CD14-positive monocyte (primary cell): ENCODE measurements around the gene OR10H3. TPM values are rescaled to one million over a fixed set of nuclear protein-coding genes. Genes with fewer than 3 reads are reported as not detected.

Experiments
- DNase-seq, 3 donors: peaks; one replicate each; pipeline ENCODE4 v3.0.0-alpha.2; 2011 to 2022
- H2AFZ ChIP-seq: 2 replicates; pipeline ENCODE4 v1.6.0; 2012; ENCODE audit warnings: mild to moderate bottlenecking, low read depth, low read length, inconsistent platforms; ENCODE audit not compliant: insufficient read depth, poor library complexity, severe bottlenecking
- H3K27ac ChIP-seq, 2 donors: 1 replicate in 1 of 2; 2 replicates in 1 of 2; pipeline ENCODE4 v1.5.1; 2012 to 2013; ENCODE audit warnings: low read length in 2 of 2, control low read depth in 1 of 2, inconsistent platforms in 1 of 2, low read depth in 1 of 2, mild to moderate bottlenecking in 1 of 2
- H3K27me3 ChIP-seq, 2 donors: one replicate each; pipeline versions ENCODE4 v1.6.0 to v1.6.1; 2011 to 2013; ENCODE audit warnings: low read length in 2 of 2; ENCODE audit not compliant: control insufficient read depth in 2 of 2, insufficient read depth in 2 of 2
- H3K36me3 ChIP-seq, 2 donors: replicated peaks in 1 of 2; 1 replicate in 1 of 2; 2 replicates in 1 of 2; pipeline versions ENCODE4 v1.5.1 to v1.6.1; 2012 to 2013; ENCODE audit warnings: low read length in 2 of 2, control low read depth in 1 of 2, inconsistent platforms in 1 of 2, mild to moderate bottlenecking in 1 of 2; ENCODE audit not compliant: insufficient read depth in 2 of 2, control insufficient read depth in 1 of 2
- H3K4me1 ChIP-seq, 2 donors: 1 replicate in 1 of 2; 2 replicates in 1 of 2; pipeline versions ENCODE4 v1.5.1 to v1.6.1; 2012 to 2013; ENCODE audit warnings: low read length in 2 of 2, control low read depth in 1 of 2, inconsistent platforms in 1 of 2, mild to moderate bottlenecking in 1 of 2, moderate library complexity in 1 of 2; ENCODE audit not compliant: insufficient read depth in 2 of 2, control insufficient read depth in 1 of 2
- H3K4me2 ChIP-seq: replicated peaks from 2 replicates; pipeline ENCODE3; 2012; ENCODE audit warnings: low read length, moderate library complexity, mild to moderate bottlenecking; ENCODE audit not compliant: poor library complexity, severe bottlenecking; ENCODE audit errors: extremely low read depth
- H3K4me3 ChIP-seq, 3 experiments: fragments of 200-600 bp in 1 of 3; sonication (generic) in 1 of 3; replicated peaks in 1 of 3; 1 replicate in 2 of 3; 2 replicates in 1 of 3; pipeline ENCODE4 v1.5.1; 2011 to 2013; ENCODE audit warnings: low read length in 3 of 3, mild to moderate bottlenecking in 3 of 3, control low read depth in 2 of 3, low read depth in 2 of 3, inconsistent platforms in 1 of 3, moderate library complexity in 1 of 3
- H3K79me2 ChIP-seq: 2 replicates; pipeline ENCODE4 v1.6.0; 2012; ENCODE audit warnings: mild to moderate bottlenecking, control low read depth, inconsistent platforms, low read length, moderate library complexity; ENCODE audit not compliant: insufficient read depth
- H3K9ac ChIP-seq: 2 replicates; pipeline ENCODE4 v1.6.0; 2017; ENCODE audit warnings: low read length, mild to moderate bottlenecking; ENCODE audit not compliant: insufficient read depth, poor library complexity, severe bottlenecking
- H3K9me3 ChIP-seq, 2 donors: replicated peaks in 1 of 2; 1 replicate in 1 of 2; 2 replicates in 1 of 2; pipeline versions ENCODE4 v1.5.1 to v1.6.1; 2012 to 2013; ENCODE audit warnings: low read length in 2 of 2, control low read depth in 1 of 2; ENCODE audit not compliant: control insufficient read depth in 1 of 2, insufficient read depth in 1 of 2
- H4K20me1 ChIP-seq: 2 replicates; pipeline ENCODE4 v1.6.0; 2012; ENCODE audit warnings: mild to moderate bottlenecking, low read length, control low read depth, moderate library complexity; ENCODE audit not compliant: insufficient read depth
- H3K27ac Mint-ChIP-seq, 7 donors: one replicate each; pipeline ENCODE4 v1.8.0; 2020; ENCODE audit warnings: mild to moderate bottlenecking in 7 of 7, mixed read lengths in 7 of 7, moderate library complexity in 6 of 7, inconsistent platforms in 2 of 7
- H3K27me3 Mint-ChIP-seq, 3 donors: one replicate each; pipeline ENCODE4 v1.8.0; 2021 to 2022; ENCODE audit warnings: low read depth in 3 of 3, mild to moderate bottlenecking in 3 of 3, mixed read lengths in 3 of 3, moderate library complexity in 3 of 3, inconsistent platforms in 1 of 3
- H3K36me3 Mint-ChIP-seq, 2 donors: one replicate each; pipeline ENCODE4 v1.8.0; 2020; ENCODE audit warnings: mixed read lengths in 2 of 2, inconsistent platforms in 1 of 2, mild to moderate bottlenecking in 1 of 2
- H3K4me1 Mint-ChIP-seq: one replicate; pipeline ENCODE4 v1.8.0; 2020; ENCODE audit warnings: mild to moderate bottlenecking, mixed read lengths
- H3K4me3 Mint-ChIP-seq, 2 donors: one replicate each; pipeline ENCODE4 v1.8.0; 2020; ENCODE audit warnings: mild to moderate bottlenecking in 2 of 2, mixed read lengths in 2 of 2, moderate library complexity in 1 of 2
- H3K9me3 Mint-ChIP-seq, 7 donors: one replicate each; pipeline ENCODE4 v1.8.0; 2020 to 2022; ENCODE audit warnings: mixed read lengths in 7 of 7, mild to moderate bottlenecking in 6 of 7, moderate library complexity in 6 of 7, inconsistent platforms in 2 of 7
- WGBS: methylation state at CpG from one replicate; pipeline ENCODE4 v1.1.5; 2013; ENCODE audit warnings: missing lambda C conversion rate; ENCODE audit not compliant: insufficient coverage; 5-methylcytosine and 5-hydroxymethylcytosine counted together
- intact Hi-C, 2 donors: fragments of 100-400 bp; cut with micrococcal nuclease; formaldehyde crosslinking; loops; one replicate each; pipeline versions ENCODE4 v1.15.0 to v1.15.1; 2023
- polyA plus RNA-seq, 3 donors: library from polyadenylated mRNA; depleted of rRNA in 1 of 3; unstranded in 2 of 3; stranded (reverse) in 1 of 3; fragments of 300-500 nt in 2 of 3; fragments of >200 nt in 1 of 3; fragmentation: Illumina TruSeq in 2 of 3; gene quantifications; 1 replicate in 2 of 3; 2 replicates in 1 of 3; pipeline ENCODE4 v1.2.3, GENCODE V29; 2012 to 2021
- TF ChIP-seq, protein P1 (sequence below): fragments of 200-600 bp; IDR thresholded peaks from one replicate; pipeline ENCODE4 v1.8.0; 2022; ENCODE audit warnings: antibody characterized with exemption, mild to moderate bottlenecking

Gene OR10H3
- polyA plus RNA-seq, 3 donors = not detected

DNA sequence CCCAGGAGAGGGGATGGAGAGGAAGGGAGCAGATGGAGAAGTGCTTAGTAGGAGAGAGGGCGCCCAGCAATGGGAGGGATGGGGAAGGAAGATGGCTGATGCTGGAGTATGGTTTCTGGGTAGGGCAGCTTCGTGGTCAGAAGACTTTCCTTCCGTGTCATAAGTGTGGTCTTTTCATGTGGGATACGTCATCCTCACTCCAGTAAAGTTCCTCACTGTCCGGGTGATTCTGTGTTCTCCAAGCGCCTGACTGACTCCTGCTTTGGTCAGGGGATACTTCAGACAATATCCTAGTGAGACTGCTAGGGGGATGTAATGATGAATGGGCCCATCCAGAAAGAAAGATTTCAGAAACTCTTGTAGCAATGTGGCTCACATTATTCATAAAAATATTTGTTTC, 3.9 kb upstream of the OR10H3 start:
- TF ChIP-seq, protein P1, sequence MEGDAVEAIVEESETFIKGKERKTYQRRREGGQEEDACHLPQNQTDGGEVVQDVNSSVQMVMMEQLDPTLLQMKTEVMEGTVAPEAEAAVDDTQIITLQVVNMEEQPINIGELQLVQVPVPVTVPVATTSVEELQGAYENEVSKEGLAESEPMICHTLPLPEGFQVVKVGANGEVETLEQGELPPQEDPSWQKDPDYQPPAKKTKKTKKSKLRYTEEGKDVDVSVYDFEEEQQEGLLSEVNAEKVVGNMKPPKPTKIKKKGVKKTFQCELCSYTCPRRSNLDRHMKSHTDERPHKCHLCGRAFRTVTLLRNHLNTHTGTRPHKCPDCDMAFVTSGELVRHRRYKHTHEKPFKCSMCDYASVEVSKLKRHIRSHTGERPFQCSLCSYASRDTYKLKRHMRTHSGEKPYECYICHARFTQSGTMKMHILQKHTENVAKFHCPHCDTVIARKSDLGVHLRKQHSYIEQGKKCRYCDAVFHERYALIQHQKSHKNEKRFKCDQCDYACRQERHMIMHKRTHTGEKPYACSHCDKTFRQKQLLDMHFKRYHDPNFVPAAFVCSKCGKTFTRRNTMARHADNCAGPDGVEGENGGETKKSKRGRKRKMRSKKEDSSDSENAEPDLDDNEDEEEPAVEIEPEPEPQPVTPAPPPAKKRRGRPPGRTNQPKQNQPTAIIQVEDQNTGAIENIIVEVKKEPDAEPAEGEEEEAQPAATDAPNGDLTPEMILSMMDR = no peak
- Histone ChIP-seq H3K27me3 (peaks cover 4 to 8% of the 10 kb centered on the region in 2 donors), H3K4me3 (no peak overlapping the region), H3K36me3 (no peaks in the 10 kb centered on the region), H3K79me2 (no peaks in the 10 kb centered on the region), H2AFZ (no peak overlapping the region), H3K9me3 (no peaks in the 10 kb centered on the region), H3K4me2 (no peak overlapping the region), H4K20me1 (no peaks in the 10 kb centered on the region), H3K27ac (no peak overlapping the region), H3K9ac (no peak overlapping the region), H3K4me1 (no peaks in the 10 kb centered on the region)
- Mint-ChIP-seq H3K9me3 (no peaks in the 10 kb centered on the region), H3K4me3 (no peak overlapping the region), H3K27me3 (peaks cover 5 to 13% (median 7%) of the 10 kb centered on the region in 3 donors), H3K36me3 (no peaks in the 10 kb centered on the region), H3K27ac (no peak overlapping the region), H3K4me1 (no peaks in the 10 kb centered on the region)
- intact Hi-C loops = no loop called here
- WGBS = no CpG with 5 or more reads among the region's 6 CpGs
- DNase-seq = no peak

DNA sequence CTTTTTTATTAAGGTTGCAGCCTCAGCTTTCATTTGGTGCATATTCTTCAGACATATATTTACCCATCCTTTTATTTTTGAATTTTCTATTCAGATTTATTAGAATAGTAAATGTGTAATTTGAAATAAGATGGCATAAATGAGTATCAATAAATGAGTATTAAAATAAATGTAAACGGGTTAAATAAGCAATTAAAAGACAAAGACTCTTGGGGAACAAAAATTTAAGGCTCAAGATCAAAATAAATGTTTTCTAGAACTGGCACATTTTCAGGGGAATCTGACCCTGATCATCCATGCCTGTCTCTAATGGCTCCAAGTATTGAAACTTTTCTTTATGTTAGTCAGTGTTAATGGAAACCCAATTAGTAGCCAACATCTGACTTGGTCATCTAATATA, 3.0 kb downstream of the OR10H3 start:
- Histone ChIP-seq H3K4me1 (no peaks in the 10 kb centered on the region), H3K79me2 (no peaks in the 10 kb centered on the region), H3K9ac (no peak overlapping the region), H2AFZ (no peak overlapping the region), H3K9me3 (peaks cover 10 to 22% of the 10 kb centered on the region in 2 donors), H3K27ac (no peak overlapping the region), H3K36me3 (no peaks in the 10 kb centered on the region), H3K4me3 (no peak overlapping the region), H3K4me2 (no peak overlapping the region), H4K20me1 (no peaks in the 10 kb centered on the region), H3K27me3 (peaks cover 2 to 5% of the 10 kb centered on the region in 2 donors)
- H3K36me3 Mint-ChIP-seq = no peaks in the 10 kb centered on the region
- no peak for DNase-seq
- H3K27ac Mint-ChIP-seq = no peak overlapping the region
- no peaks in the 10 kb centered on the region for H3K4me1 Mint-ChIP-seq
- peaks cover 3 to 12% (median 10%) of the 10 kb centered on the region in 3 donors for H3K27me3 Mint-ChIP-seq
- no CpG with 5 or more reads among the region's 1 CpG for WGBS
- H3K4me3 Mint-ChIP-seq = no peak overlapping the region
- intact Hi-C loops = no loop called here
- TF ChIP-seq, protein P1 = no peak
- peaks cover 14 to 23% (median 21%) of the 10 kb centered on the region in 7 donors for H3K9me3 Mint-ChIP-seq
